H9 (cell line): ENCODE measurements around the gene SLC25A11. TPM values are rescaled to one million over a fixed set of nuclear protein-coding genes. Genes with fewer than 3 reads are reported as not detected.
A peak's percentile ranks its signal among the peaks of the same experiment; 100 is the strongest.

ENCODE experiments used
- DNase-seq: peaks from one replicate; pipeline ENCODE4 v3.0.0-alpha.2; 2017
- H2AFZ ChIP-seq: one replicate; pipeline ENCODE4 v1.6.1; 2013; ENCODE audit warnings: mild to moderate bottlenecking, low read length, control low read depth, moderate library complexity
- H2AK5ac ChIP-seq: 2 replicates; pipeline ENCODE4 v1.6.1; 2013; ENCODE audit warnings: low read length, control low read depth, mixed read lengths; ENCODE audit not compliant: insufficient read length
- H2BK120ac ChIP-seq: one replicate; pipeline ENCODE4 v1.6.1; 2013; ENCODE audit warnings: low read depth, mild to moderate bottlenecking, low read length, control low read depth, inconsistent platforms; ENCODE audit not compliant: poor library complexity, severe bottlenecking
- H2BK12ac ChIP-seq: 2 replicates; pipeline ENCODE4 v1.6.1; 2013; ENCODE audit warnings: low read length, control low read depth, mixed read lengths, low read depth; ENCODE audit not compliant: insufficient read length
- H2BK15ac ChIP-seq: 2 replicates; pipeline ENCODE4 v1.6.1; 2013; ENCODE audit warnings: low read depth, low read length, control low read depth
- H2BK20ac ChIP-seq: one replicate; pipeline ENCODE4 v1.6.1; 2013; ENCODE audit warnings: low read depth, mild to moderate bottlenecking, low read length, control low read depth, inconsistent platforms; ENCODE audit not compliant: poor library complexity, severe bottlenecking
- H2BK5ac ChIP-seq: 2 replicates; pipeline ENCODE4 v1.6.1; 2013; ENCODE audit warnings: low read length, control low read depth, mixed read lengths; ENCODE audit not compliant: insufficient read length
- H3K14ac ChIP-seq: 2 replicates; pipeline ENCODE4 v1.6.1; 2013; ENCODE audit warnings: low read length, control low read depth; ENCODE audit not compliant: insufficient read depth
- H3K18ac ChIP-seq: 2 replicates; pipeline ENCODE4 v1.6.1; 2013; ENCODE audit warnings: low read depth, mild to moderate bottlenecking, mixed read lengths, low read length, control low read depth; ENCODE audit not compliant: insufficient read length
- H3K23ac ChIP-seq: 2 replicates; pipeline ENCODE4 v1.6.1; 2013; ENCODE audit warnings: low read length, control low read depth, mixed read lengths, low read depth; ENCODE audit not compliant: insufficient read length
- H3K23me2 ChIP-seq: 2 replicates; pipeline ENCODE4 v1.6.1; 2013; ENCODE audit warnings: low read depth, mild to moderate bottlenecking, mixed read lengths, low read length, control low read depth; ENCODE audit not compliant: insufficient read length, poor library complexity, severe bottlenecking
- H3K27ac ChIP-seq: 2 replicates; pipeline ENCODE4 v1.5.1; 2013; ENCODE audit warnings: low read length, control low read depth, mixed read lengths, low read depth; ENCODE audit not compliant: insufficient read length
- H3K27me3 ChIP-seq: 2 replicates; pipeline ENCODE4 v1.6.1; 2013; ENCODE audit warnings: low read length, control low read depth, inconsistent platforms; ENCODE audit not compliant: insufficient read depth
- H3K4ac ChIP-seq: 2 replicates; pipeline ENCODE4 v1.6.1; 2013; ENCODE audit warnings: low read depth, mild to moderate bottlenecking, control low read depth, inconsistent platforms, low read length, moderate library complexity
- H3K4me1 ChIP-seq: 2 replicates; pipeline ENCODE4 v1.6.1; 2013; ENCODE audit warnings: low read length, control low read depth, inconsistent platforms; ENCODE audit not compliant: insufficient read depth
- H3K4me2 ChIP-seq: 2 replicates; pipeline ENCODE4 v1.6.1; 2013; ENCODE audit warnings: low read length, control low read depth, mixed read lengths; ENCODE audit not compliant: insufficient read length, insufficient read depth
- H3K56ac ChIP-seq: 2 replicates; pipeline ENCODE4 v1.6.1; 2013; ENCODE audit warnings: low read depth, mild to moderate bottlenecking, mixed read lengths, low read length, control low read depth; ENCODE audit not compliant: insufficient read length
- H3K79me1 ChIP-seq: 2 replicates; pipeline ENCODE4 v1.6.1; 2013; ENCODE audit warnings: low read depth, mild to moderate bottlenecking, moderate library complexity, low read length, control low read depth, inconsistent platforms; ENCODE audit not compliant: insufficient read depth, poor library complexity, severe bottlenecking
- H3K79me2 ChIP-seq: 2 replicates; pipeline ENCODE4 v1.6.1; 2013; ENCODE audit warnings: low read length, control low read depth, inconsistent platforms; ENCODE audit not compliant: insufficient read depth
- H3K9ac ChIP-seq: 2 replicates; pipeline ENCODE4 v1.6.1; 2013; ENCODE audit warnings: low read length, control low read depth, mixed read lengths; ENCODE audit not compliant: insufficient read length; ENCODE audit errors: extremely low read depth
- H3K9me3 ChIP-seq: one replicate; pipeline ENCODE4 v1.6.1; 2013; ENCODE audit warnings: low read depth, low read length, inconsistent platforms; ENCODE audit not compliant: control insufficient read depth
- H3T11ph ChIP-seq: one replicate; pipeline ENCODE4 v1.6.1; 2013; ENCODE audit warnings: mild to moderate bottlenecking, low read length, control low read depth, inconsistent platforms
- H4K20me1 ChIP-seq: one replicate; pipeline ENCODE4 v1.6.1; 2013; ENCODE audit not compliant: control insufficient read depth, insufficient read length, insufficient read depth
- H4K5ac ChIP-seq: 2 replicates; pipeline ENCODE4 v1.6.1; 2013; ENCODE audit warnings: low read depth, mild to moderate bottlenecking, mixed read lengths, low read length, control low read depth; ENCODE audit not compliant: insufficient read length
- H4K8ac ChIP-seq: replicated peaks from 2 replicates; pipeline ENCODE4 v1.6.1; 2013; ENCODE audit warnings: low read length, control low read depth, mixed read lengths, low read depth; ENCODE audit not compliant: insufficient read length
- H4K91ac ChIP-seq: 2 replicates; pipeline ENCODE4 v1.6.1; 2013; ENCODE audit warnings: low read depth, mild to moderate bottlenecking, moderate library complexity, mixed read lengths, low read length, control low read depth; ENCODE audit not compliant: insufficient read length
- H3K27ac Mint-ChIP-seq, 3 experiments: 2 replicates in 2 of 3; 3 replicates in 1 of 3; pipeline ENCODE4 v1.8.0; 2020 to 2021; ENCODE audit warnings: mixed read lengths in 3 of 3, mild to moderate bottlenecking in 1 of 3, moderate library complexity in 1 of 3
- H3K27me3 Mint-ChIP-seq: 2 replicates; pipeline ENCODE4 v1.8.0; 2021; ENCODE audit warnings: low read depth, mild to moderate bottlenecking, moderate library complexity, mixed read lengths
- H3K36me3 Mint-ChIP-seq, 3 experiments: 2 replicates in 2 of 3; 3 replicates in 1 of 3; pipeline ENCODE4 v1.8.0; 2020 to 2021; ENCODE audit warnings: low read depth in 3 of 3, mixed read lengths in 3 of 3; ENCODE audit not compliant: insufficient read depth in 1 of 3
- H3K4me1 Mint-ChIP-seq, 2 experiments: 2 replicates each; pipeline ENCODE4 v1.8.0; 2020; ENCODE audit warnings: mixed read lengths in 2 of 2
- H3K4me3 Mint-ChIP-seq, 2 experiments: 2 replicates in 1 of 2; 3 replicates in 1 of 2; pipeline ENCODE4 v1.8.0; 2020 to 2021; ENCODE audit warnings: mild to moderate bottlenecking in 2 of 2, mixed read lengths in 2 of 2, moderate library complexity in 1 of 2
- H3K9me3 Mint-ChIP-seq, 2 experiments: 2 replicates in 1 of 2; 3 replicates in 1 of 2; pipeline ENCODE4 v1.8.0; 2020; ENCODE audit warnings: mild to moderate bottlenecking in 2 of 2, mixed read lengths in 2 of 2, moderate library complexity in 1 of 2
- CTCF ChIP-seq: fragments of 200-600 bp; sonication (generic); conservative IDR thresholded peaks from 3 replicates; pipeline ENCODE4 v1.8.0; 2021; ENCODE audit warnings: antibody characterized with exemption, mild to moderate bottlenecking
- WGBS: extraction: QIAGEN DNeasy Blood & Tissue Kit; methylation state at CpG from one replicate; pipeline ENCODE4 v1.1.7; 2013; ENCODE audit warnings: missing lambda C conversion rate, low lambda C conversion rate, mixed read lengths; ENCODE audit not compliant: insufficient read length; ENCODE audit errors: extremely low coverage; 5-methylcytosine and 5-hydroxymethylcytosine counted together
- total RNA-seq: library from RNA; stranded (reverse); gene quantifications from 2 replicates; pipeline ENCODE4 v1.2.1, GENCODE V29; 2021

Gene SLC25A11
- total RNA-seq, 1 experiment from 2014 or later = 74.9 TPM

GRCh38 chr17:4898927-4899326 is 40.9 kb downstream of the SLC25A11 start:
- Histone ChIP-seq H2AK5ac (no peak overlapping the region), H3K4me2 (no peak overlapping the region), H3K79me2 (no peaks in the 10 kb centered on the region), H4K8ac (no peak overlapping the region), H3K4me1 (peaks cover 3% of the 10 kb centered on the region; the same call in 1 of the 2 replicates), H3K4ac (no peak overlapping the region), H3T11ph (no peak overlapping the region), H2BK15ac (no peak overlapping the region), H4K91ac (no peak overlapping the region), H2BK12ac (no peak overlapping the region), H3K23ac (no peak overlapping the region), H3K27me3 (no peaks in the 10 kb centered on the region), H3K9ac (no peak overlapping the region), H4K20me1 (no peaks in the 10 kb centered on the region), H3K9me3 (no peaks in the 10 kb centered on the region), H3K56ac (no peak overlapping the region), H2BK120ac (no peak overlapping the region), H2BK5ac (no peak overlapping the region), H2AFZ (no peak overlapping the region), H2BK20ac (no peak overlapping the region), H3K18ac (no peak overlapping the region), H3K23me2 (peaks cover 12% of the 10 kb centered on the region), H3K79me1 (no peaks in the 10 kb centered on the region), H3K27ac (no peak overlapping the region), H4K5ac (no peak overlapping the region), H3K14ac (no peak overlapping the region)
- no peak for DNase-seq
- Mint-ChIP-seq H3K27me3 (no peaks in the 10 kb centered on the region), H3K4me1 (peaks cover 10 to 33% of the 10 kb centered on the region in 2 experiments), H3K9me3 (no peaks in the 10 kb centered on the region), H3K4me3 (peak overlapping the region; percentile 68 to 75), H3K27ac (no peak overlapping the region), H3K36me3 (peaks cover 8 to 29% (median 27%) of the 10 kb centered on the region in 3 experiments; a peak in 6 of 7 replicates)
- TF ChIP-seq CTCF = no peak
- WGBS = no CpG with 5 or more reads among the region's 34 CpGs
